Body of pancreas (tissue), 4 donors: ENCODE measurements around the gene WWOX.

Experiments used
- CTCF ChIP-seq, 7 experiments: fragments of 450-650 bp in 4 of 7; fragments of 200-600 bp in 3 of 7; sonication (generic) in 3 of 7; IDR thresholded peaks; one replicate each; pipeline ENCODE4 v1.5.1; 2016 to 2019; ENCODE audit warnings: antibody characterized with exemption in 7 of 7
- POLR2A ChIP-seq, 3 donors: fragments of 450-650 bp; IDR thresholded peaks; one replicate each; pipeline ENCODE4 v1.6.1; 2016; ENCODE audit warnings: antibody characterized with exemption in 3 of 3, mild to moderate bottlenecking in 2 of 3

DNA sequence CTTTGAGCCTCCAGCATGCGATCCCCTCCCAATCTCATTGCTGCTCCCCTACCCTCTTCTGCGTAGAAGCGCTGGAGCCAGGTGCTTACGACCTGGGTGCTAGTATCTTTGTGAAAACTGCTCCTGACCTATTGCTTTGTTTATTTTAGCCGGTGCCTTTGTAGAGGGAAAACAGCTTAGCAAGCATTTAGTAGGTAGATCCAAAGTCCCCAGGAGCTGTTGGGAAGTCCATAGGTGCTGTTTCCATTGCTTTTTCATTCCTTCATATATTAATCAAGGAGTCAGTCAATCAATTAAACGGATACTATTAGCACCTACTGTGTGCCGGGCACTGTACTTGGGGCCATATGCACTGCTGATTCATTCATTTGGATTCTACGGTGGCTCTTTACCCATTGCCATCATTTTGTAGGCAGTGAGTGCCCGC lies 497.6 kb downstream of the WWOX start:
- TF ChIP-seq CTCF (IDR thresholded peaks at IDR 0.05): no peak
- TF ChIP-seq POLR2A (IDR thresholded peaks at IDR 0.05): no peak
